ENCODE measurements around the gene TBC1D19.

TBC1D19 gene

GRCh38 chr4:26788341-26788733 lies 204.5 kb downstream of the TBC1D19 start:
- TF ChIP-seq, protein P1, sequence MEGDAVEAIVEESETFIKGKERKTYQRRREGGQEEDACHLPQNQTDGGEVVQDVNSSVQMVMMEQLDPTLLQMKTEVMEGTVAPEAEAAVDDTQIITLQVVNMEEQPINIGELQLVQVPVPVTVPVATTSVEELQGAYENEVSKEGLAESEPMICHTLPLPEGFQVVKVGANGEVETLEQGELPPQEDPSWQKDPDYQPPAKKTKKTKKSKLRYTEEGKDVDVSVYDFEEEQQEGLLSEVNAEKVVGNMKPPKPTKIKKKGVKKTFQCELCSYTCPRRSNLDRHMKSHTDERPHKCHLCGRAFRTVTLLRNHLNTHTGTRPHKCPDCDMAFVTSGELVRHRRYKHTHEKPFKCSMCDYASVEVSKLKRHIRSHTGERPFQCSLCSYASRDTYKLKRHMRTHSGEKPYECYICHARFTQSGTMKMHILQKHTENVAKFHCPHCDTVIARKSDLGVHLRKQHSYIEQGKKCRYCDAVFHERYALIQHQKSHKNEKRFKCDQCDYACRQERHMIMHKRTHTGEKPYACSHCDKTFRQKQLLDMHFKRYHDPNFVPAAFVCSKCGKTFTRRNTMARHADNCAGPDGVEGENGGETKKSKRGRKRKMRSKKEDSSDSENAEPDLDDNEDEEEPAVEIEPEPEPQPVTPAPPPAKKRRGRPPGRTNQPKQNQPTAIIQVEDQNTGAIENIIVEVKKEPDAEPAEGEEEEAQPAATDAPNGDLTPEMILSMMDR (IDR thresholded peaks at IDR 0.05; ENCODE audit: low read length, missing control alignments) = no peak
- no peak for DNase-seq (ENCODE audit: low read depth)
- no peak overlapping the region for H3K4me3 ChIP-seq (replicated peaks; ENCODE audit: low read depth, low read length)

GRCh38 chr4:26789208-26789607 lies 205.3 kb downstream of the TBC1D19 start:
- TF ChIP-seq, protein P1 (IDR thresholded peaks at IDR 0.05; ENCODE audit: low read length, missing control alignments) = no peak
- no peak overlapping the region for H3K4me3 ChIP-seq (replicated peaks; ENCODE audit: low read depth, low read length)
- no peak for DNase-seq (ENCODE audit: low read depth)

GRCh38 chr4:26791346-26791745 lies 207.5 kb downstream of the TBC1D19 start:
- H3K4me3 ChIP-seq (replicated peaks; ENCODE audit: low read depth, low read length) = no peak overlapping the region
- DNase-seq (ENCODE audit: low read depth) = no peak
- TF ChIP-seq, protein P1 (IDR thresholded peaks at IDR 0.05; ENCODE audit: low read length, missing control alignments) = no peak

GRCh38 chr4:26792639-26793038 lies 208.8 kb downstream of the TBC1D19 start:
- no peak overlapping the region for H3K4me3 ChIP-seq (replicated peaks; ENCODE audit: low read depth, low read length)
- TF ChIP-seq, protein P1 (IDR thresholded peaks at IDR 0.05; ENCODE audit: low read length, missing control alignments) = no peak
- no peak for DNase-seq (ENCODE audit: low read depth)

GRCh38 chr4:26793735-26794134 lies 209.9 kb downstream of the TBC1D19 start:
- DNase-seq (ENCODE audit: low read depth) = no peak
- H3K4me3 ChIP-seq (replicated peaks; ENCODE audit: low read depth, low read length) = no peak overlapping the region
- TF ChIP-seq, protein P1 (IDR thresholded peaks at IDR 0.05; ENCODE audit: low read length, missing control alignments) = no peak

DNA sequence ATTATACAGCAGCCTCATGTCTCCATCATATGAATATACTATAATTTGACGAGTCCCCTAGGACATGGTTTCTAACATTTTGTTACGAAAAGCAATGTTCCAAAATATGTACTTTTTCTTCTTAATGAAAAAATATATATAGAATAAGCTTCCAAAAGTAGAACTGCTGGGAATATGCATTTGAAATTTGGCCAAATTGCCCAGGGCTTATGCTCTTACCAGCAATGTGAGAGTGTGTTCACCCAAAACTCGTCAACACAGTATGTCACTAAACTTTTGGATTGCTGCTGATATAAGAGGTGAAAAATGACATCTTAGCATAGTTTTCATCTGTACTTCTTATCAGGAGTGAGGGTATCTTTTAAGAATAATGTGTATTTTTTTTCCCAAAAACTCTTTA lies 212.2 kb downstream of the TBC1D19 start:
- no peak for DNase-seq (ENCODE audit: low read depth)
- no peak overlapping the region for H3K4me3 ChIP-seq (replicated peaks; ENCODE audit: low read depth, low read length)
- TF ChIP-seq, protein P1 (IDR thresholded peaks at IDR 0.05; ENCODE audit: low read length, missing control alignments) = no peak

GRCh38 chr4:26802790-26803189 lies 218.9 kb downstream of the TBC1D19 start:
- no peak for DNase-seq (ENCODE audit: low read depth)
- H3K4me3 ChIP-seq (replicated peaks; ENCODE audit: low read depth, low read length) = no peak overlapping the region
- TF ChIP-seq, protein P1 (IDR thresholded peaks at IDR 0.05; ENCODE audit: low read length, missing control alignments) = no peak
